ENCODE data around the gene SCAMP3.

DNA sequence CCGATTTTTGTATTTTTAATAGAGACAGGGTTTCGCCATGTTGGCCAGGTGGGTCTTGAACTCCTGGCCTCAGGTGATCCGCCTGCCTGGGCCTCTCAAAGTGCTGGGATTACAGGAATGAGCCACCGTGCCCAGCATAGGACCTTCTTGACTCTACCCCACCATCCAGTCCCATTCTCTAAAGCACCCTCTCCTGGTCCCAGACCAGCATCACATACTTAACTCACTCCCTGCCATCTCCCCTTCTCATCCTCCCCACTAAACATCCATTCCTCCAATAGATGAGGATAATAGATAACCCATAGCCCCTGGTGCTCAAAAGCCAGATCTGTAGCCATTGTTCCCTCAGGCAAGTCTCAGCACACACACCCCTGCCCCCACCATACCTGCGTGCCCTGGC is 9.0 kb downstream of the SCAMP3 start:
- TF ChIP-seq, protein P1, sequence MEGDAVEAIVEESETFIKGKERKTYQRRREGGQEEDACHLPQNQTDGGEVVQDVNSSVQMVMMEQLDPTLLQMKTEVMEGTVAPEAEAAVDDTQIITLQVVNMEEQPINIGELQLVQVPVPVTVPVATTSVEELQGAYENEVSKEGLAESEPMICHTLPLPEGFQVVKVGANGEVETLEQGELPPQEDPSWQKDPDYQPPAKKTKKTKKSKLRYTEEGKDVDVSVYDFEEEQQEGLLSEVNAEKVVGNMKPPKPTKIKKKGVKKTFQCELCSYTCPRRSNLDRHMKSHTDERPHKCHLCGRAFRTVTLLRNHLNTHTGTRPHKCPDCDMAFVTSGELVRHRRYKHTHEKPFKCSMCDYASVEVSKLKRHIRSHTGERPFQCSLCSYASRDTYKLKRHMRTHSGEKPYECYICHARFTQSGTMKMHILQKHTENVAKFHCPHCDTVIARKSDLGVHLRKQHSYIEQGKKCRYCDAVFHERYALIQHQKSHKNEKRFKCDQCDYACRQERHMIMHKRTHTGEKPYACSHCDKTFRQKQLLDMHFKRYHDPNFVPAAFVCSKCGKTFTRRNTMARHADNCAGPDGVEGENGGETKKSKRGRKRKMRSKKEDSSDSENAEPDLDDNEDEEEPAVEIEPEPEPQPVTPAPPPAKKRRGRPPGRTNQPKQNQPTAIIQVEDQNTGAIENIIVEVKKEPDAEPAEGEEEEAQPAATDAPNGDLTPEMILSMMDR (IDR thresholded peaks at IDR 0.05): 0 out of 2 replicates have a peak, but pooled peaks have one; percentile 5
- TF ChIP-seq ZFX (IDR thresholded peaks at IDR 0.05; ENCODE audit: borderline replicate concordance): no peak

All from 22Rv1 (cell line).